Heart left ventricle (tissue), 13 donors: ENCODE data around the gene PREX1.

Source experiments
- POLR2A ChIP-seq, 2 donors: fragments of 450-650 bp; IDR thresholded peaks; one replicate each; pipeline ENCODE4 v1.6.1; 2017; ENCODE audit warnings: antibody characterized with exemption in 2 of 2, mild to moderate bottlenecking in 2 of 2, moderate library complexity in 2 of 2
- TF ChIP-seq, protein P1 (sequence below), 12 donors: fragments of 200-600 bp; sonication (generic) in 4 of 12; IDR thresholded peaks; one replicate each; pipeline versions ENCODE4 v1.5.0 to v1.8.0; 2018 to 2022; ENCODE audit warnings: antibody characterized with exemption in 12 of 12, mild to moderate bottlenecking in 5 of 12
- donor health status: ischemic (EF 13 %, LVEDD 7.1; RV severe dilation, severe dysfunction).
- donor health status: DM: no; HTN: yes; CAD: no.
- donor health status: DM: no; HTN: no; CAD: no.
- donor health status: ischemic (EF 25% LVEDD 6.9; RV normal size, moderate dysfunction).
- donor health status: ischemic (EF 25% LVEDD 5.7; RV mildly dilated, moderate dysfunction).
- donor health status: ischemic (EF 35%, LVEDD 5.7; RV mildly dilated, moderate dysfunction).
- donor health status: nonischemic (EF 11% LVEDD 7.7; RV severe dilation, severe dysfunction).
- donor health status: DM: yes; HTN: yes; CAD: no.
- donor health status: PGD.
- donor health status: ischemic (EF 29% LVEDD 5.4; RV normal size, mild dysfunction).
- donor health status: nonischemic (EF 23%, LVEDD 6.1; RV moderate dilation, normal function).

DNA sequence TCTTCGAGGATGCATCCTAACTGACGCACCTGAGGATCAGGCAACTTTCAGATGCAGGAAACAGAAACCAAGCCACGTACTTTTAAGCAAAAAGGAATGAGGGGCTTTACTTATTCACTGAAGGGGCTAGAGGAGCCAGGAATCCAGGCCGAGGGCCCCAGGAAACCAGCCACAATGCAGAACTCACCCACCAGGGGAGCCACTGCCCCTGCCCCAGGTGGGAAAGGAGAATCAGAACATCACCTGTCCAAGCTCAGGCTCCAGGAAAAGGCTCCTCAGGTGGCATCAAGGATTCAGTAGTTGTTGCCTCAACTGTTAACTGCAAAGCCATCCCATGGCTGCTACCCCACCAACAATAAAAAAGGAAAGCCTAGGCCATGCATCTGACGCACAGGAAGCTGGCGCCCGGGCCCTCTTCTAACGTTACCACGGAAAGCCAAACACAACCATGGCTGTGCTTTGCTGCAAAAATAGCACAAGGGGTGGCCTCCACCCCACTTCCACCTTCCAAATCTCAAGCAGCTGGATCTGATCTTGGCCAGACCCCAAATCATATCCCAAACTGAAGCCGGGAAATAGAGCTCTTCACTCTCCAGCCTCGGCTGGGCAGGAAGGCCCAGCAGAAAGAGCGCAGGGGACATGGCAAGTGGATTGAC lies 121.0 kb downstream of the PREX1 start:
- TF ChIP-seq, protein P1, sequence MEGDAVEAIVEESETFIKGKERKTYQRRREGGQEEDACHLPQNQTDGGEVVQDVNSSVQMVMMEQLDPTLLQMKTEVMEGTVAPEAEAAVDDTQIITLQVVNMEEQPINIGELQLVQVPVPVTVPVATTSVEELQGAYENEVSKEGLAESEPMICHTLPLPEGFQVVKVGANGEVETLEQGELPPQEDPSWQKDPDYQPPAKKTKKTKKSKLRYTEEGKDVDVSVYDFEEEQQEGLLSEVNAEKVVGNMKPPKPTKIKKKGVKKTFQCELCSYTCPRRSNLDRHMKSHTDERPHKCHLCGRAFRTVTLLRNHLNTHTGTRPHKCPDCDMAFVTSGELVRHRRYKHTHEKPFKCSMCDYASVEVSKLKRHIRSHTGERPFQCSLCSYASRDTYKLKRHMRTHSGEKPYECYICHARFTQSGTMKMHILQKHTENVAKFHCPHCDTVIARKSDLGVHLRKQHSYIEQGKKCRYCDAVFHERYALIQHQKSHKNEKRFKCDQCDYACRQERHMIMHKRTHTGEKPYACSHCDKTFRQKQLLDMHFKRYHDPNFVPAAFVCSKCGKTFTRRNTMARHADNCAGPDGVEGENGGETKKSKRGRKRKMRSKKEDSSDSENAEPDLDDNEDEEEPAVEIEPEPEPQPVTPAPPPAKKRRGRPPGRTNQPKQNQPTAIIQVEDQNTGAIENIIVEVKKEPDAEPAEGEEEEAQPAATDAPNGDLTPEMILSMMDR (IDR thresholded peaks at IDR 0.05), result no peak
- no peak for TF ChIP-seq POLR2A (IDR thresholded peaks at IDR 0.05)
